ENCODE measurements around the gene FGFRL1.
"Not testable (repeated sequence)": the region's sequence is repeated elsewhere in the genome, so short reads cannot be mapped to it uniquely, and the experiment has no call there.

The FGFRL1 gene

DNA sequence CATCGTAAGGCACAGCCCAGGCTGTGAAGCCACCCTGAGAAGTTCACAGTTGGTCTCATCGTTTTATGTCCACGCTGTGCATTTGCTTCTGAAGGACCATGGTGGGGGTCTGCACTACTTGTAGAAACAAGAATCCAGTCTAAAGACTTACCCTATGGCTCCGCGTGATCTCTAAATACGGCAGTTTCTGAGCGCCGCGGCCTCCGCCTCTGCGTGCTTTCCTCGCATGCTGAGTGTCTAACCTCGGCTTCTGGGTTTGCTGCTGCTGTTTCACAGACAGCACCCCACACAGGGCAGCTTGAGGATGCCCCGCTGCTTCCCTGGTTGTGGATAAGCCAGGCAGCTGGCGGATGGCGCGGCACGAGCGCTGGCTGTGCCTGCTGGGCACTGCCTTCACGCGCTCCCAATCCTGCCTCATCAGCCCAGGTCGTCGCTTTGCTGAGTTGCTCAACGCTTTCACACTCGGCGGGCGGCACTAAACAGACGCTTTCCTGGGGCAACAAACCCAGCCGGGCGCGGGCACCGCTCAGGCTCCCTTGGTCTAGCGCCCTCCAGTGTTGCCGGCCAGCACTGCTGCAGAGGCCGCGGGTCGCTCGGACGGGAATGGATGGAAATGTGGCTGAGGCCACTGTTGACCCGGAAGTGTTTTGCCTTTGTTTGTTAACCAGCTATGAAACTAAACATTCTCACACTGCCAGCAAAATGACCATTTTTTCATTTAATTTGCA is 39.2 kb downstream of the FGFRL1 start:
- no peak for DNase-seq (ENCODE audit: low spot score)

DNA sequence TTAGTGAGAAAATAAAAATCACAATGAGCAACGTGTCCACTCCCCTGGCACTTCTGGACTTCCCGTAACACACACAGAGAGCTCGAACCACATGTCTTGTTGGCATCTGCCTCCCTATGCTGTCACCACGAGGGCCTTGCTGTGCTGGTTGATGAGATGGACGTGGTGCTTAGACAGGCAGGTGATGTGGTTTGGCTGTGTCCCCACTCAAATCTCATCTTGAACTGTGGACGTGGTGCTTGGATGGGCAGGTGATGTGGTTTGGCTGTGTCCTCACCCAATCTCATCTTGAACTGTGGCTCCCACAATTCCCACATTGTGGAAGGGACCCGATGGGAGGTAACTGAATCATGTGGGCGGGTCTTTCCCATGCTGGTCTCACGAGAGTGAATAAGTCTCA is 40.0 kb downstream of the FGFRL1 start:
- no peak for DNase-seq (ENCODE audit: low spot score)

DNA sequence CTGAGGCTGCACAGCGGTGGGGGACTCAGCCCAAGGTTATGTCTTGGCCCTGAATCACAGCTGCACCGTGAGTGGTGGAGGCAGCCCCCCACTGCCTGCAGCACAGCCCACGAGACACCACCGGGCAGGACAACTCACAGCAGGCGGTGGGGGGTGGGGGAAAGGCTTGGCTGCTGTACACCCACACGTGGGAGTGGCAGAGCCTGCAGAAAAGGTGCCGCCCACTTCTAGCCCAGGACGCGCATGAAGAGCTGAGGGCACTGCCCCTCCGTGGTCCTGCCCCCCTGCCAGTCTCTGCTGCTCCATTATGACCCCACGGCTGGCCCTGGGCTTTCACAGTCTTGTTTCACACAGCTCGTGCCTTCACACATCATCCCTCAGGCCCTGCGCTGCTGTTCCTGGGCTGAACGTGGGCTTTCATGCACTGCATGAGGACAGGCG is 40.8 kb downstream of the FGFRL1 start:
- DNase-seq (ENCODE audit: low spot score): no peak

DNA sequence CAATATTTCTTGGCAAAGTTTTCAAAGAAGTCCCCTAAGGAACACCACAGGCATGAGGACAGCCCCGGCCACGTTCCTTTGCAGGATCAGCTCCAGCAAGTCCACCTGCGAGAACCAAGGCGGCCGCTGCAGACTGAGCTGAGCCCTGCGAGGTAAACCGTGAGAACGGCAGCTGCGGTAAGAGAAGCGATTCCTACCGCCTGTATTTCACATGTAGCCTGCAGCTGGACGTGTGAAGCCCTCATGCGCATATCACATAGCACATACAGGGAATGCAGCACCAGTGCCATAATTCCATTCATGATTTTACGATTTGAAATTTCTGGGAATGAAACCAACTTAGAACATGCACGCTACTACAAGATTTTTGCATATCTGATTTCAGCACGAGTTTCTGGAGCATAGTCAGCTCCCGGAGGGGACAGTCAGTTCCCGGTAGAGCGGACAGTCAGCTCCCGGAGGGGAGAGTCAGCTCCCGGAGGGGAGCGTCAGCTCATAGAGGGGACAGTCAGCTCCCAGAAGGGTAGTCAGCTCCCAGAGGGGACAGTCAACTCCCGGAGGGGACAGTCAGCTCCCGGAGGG is 41.7 kb downstream of the FGFRL1 start:
- DNase-seq (ENCODE audit: low spot score): no peak

DNA sequence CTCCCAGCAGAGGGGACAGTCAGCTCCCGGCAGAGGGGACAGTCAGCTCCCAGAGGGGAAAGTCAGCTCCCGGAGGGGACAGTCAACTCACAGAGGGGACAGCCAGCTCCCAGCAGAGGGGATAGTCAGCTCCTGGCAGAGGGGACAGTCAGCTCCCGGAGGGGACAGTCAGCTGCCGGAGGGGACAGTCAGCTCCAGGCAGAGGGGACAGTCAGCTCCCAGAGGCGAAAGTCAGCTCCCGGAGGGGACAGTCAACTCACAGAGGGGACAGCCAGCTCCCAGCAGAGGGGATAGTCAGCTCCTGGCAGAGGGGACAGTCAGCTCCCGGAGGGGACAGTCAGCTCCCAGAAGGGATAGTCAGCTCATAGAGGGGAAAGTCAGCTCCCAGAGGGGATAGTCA is 42.5 kb downstream of the FGFRL1 start:
- not testable (repeated sequence) for DNase-seq (ENCODE audit: low spot score)

DNA sequence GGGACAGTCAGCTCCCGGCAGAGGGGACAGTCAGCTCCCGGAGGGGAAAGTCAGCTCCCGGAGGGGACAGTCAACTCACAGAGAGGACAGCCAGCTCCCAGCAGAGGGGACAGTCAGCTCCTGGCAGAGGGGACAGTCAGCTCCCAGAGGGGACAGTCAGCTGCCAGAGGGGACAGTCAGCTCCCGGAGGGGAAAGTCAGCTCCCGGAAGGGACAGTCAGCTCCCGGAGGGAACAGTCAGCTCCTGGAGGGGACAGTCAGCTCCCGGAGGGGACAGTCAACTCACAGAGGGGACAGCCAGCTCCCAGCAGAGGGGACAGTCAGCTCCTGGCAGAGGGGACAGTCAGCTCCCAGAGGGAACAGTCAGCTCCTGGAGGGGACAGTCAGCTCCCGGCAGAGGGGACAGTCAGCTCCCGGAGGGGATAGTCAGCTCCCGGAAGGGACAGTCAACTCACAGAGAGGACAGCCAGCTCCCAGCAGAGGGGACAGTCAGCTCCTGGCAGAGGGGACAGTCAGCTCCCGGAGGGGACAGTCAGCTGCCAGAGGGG is 43.3 kb downstream of the FGFRL1 start:
- DNase-seq (ENCODE audit: low spot score): not testable (repeated sequence)

DNA sequence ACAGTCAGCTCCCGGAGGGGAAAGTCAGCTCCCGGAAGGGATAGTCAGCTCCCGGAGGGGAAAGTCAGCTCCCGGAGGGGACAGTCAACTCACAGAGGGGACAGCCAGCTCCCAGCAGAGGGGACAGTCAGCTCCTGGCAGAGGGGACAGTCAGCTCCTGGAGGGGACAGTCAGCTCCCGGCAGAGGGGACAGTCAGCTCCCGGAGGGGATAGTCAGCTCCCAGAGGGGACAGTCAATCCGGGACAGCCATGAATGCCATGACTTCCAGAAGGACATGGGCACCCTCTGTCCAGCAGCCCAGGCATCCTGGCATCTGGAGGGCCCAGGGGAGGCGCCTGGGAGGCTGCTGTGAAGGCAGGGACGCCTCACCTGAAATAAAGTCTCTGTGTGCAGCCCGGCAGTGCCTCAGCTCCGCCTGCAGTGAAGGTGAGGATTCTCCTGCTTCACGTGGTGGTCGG is 43.8 kb downstream of the FGFRL1 start:
- not testable (repeated sequence) for DNase-seq (ENCODE audit: low spot score)

DNA sequence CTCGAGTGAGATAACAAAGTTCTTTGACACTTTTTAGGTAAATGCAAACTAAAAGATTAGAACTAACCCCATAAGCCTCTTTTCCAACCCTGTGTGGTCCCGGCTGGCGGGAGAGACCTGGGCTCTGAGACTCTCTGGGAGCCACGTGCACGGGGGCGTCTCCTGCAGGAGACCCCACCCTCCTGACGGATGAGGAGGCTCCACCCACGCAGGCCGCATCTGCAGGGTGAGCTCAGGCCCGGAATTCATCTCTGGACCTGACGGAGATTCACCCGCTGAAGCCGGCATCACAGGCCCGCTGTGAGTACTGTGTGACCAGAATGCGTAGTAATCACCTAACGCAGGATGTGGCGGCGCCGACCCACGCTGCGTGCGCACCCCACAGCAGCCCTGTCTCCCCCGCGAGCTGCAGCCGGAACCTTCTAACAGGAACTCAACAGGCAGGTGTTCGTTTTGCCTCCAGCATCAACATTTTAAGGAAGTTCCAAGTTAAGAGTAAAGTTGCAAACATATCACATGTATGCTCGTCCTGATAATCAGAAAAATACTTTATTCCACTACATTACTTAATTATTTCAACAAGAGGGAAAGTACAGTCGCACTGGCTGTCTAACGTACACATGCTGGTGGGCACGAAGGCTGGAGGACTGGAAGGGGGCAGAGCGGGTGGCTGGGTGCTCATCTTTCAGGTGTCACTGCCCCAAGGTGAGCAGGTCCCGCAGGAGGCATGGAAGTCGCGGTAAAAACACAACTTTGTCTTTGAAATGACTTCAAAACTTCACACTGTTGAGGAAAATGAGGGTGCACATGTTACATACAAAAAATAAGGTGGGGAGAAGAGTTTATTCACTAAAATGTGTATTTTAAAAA is 44.5 kb downstream of the FGFRL1 start:
- DNase-seq (ENCODE audit: low spot score): no peak

DNA sequence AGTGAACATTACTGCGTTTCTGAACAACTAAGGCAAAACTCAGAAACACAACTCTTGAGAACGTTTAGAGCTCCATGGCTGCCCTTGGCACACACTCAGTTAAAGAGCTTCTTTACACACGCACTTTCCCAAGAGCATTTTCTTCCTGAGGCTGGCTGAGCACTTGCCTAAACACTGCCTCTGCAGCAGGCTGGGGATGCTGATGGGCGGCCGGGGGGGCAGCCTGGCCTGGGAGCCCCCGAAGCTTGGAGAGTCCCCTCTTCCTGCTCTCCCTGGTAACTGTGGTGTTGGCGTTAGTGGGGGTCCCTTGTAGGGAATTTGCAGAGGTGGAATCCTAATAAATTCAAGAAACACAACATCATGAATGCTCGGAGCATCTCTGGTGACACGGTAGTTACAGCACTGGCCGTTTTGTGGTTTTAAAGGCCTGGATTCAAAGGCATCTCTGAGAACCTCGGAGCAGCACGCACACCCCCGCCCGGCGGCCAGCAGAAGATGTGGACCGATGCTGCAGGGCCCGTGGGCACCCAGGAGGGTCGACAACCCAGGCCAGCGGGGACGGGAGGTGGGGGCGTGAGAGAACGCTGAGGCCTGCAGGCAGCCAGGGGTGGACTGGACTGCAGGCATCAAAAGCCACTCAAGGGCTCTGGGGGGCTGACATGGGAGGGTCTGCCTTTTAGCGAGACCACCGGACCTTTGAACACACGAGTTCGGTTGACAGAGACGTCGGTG is 45.4 kb downstream of the FGFRL1 start:
- DNase-seq (ENCODE audit: low spot score): no peak

DNA sequence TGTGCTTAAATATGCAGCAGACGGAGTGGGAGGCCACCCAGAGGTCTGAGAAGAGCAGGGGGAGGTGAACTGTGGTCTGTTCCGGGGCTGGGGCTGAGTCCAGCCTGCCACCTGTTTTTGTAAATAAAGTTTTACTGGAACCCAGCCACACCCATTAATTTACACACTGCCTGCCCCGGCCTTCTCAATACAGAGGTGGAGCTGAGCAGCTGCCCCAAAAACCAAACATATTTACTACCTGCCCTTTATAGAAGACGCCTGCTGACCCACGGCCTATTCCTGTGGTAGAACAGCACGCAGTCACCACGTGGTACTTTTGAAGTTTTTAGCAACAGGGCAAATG is 45.9 kb downstream of the FGFRL1 start:
- no peak for DNase-seq (ENCODE audit: low spot score)

DNA sequence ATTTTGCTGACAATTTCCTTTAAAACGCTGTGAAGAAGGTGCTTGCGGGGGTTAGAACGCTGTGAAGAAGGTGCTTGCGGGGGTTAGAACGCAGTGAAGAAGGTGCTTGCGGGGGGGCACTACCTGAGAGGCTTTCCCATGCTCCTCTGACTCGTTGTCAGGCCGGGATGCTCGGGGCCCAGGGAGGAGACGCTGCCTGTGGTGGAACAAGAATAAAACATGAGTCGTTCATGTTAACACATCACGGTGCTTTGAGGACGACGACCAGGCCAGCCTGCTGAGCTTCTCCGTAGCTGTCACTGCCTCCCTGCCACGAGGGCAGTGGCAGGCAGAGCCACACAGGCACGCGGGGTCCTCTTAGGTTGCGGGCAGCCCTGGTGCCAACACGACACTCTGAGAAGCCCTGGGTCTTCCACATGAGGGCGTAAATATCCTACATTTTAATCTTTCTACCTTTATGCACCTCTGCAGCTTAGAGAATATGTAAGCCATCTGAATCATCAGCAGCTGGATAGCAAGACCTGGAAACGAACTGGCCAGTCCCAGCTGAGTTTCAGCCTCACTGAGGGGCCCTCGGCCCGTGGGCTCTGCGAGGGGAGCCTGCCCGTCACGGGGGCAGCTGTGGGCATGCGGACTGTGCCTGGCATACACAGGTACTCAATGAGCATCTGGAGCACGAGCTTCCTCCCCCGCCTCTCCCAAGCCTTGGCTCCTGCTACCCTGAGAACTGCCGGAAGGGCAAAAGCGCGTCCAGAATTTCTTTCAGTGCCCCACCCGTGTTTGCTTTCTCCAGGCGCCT is 47.0 kb downstream of the FGFRL1 start:
- no peak for DNase-seq (ENCODE audit: low spot score)

DNA sequence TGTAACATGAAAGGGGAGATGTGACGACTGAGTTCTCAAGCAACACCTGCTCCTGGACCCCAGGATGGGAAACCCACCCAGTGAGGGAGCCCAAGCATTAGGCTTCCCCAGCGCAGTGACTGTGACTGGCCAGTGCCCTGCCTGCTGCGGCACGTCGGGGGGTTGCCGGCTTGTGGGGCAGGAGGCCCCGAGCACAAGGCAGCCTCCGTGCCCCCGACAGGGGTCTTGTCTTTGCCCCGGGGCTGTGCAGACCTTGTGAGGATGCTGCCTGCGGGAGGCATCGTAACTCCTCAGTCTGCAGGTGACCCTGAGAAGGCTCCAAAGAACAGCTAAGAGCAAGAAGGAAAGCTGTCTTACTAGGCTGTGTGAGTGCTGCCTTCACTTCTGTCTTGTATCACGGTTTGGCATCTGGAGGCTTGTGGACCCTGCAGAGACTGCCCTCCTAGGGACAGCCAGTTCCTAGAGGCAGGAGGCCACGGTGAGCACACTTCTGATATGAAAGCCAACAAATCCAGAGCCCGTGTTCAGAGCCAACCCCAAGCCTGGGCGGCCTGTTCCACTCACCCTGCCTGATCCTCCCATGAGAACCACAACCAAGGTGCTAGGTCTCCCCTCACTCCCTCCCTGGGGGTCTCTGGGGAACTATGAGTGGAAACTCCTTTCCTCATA is 47.7 kb downstream of the FGFRL1 start:
- DNase-seq (ENCODE audit: low spot score): no peak

DNA sequence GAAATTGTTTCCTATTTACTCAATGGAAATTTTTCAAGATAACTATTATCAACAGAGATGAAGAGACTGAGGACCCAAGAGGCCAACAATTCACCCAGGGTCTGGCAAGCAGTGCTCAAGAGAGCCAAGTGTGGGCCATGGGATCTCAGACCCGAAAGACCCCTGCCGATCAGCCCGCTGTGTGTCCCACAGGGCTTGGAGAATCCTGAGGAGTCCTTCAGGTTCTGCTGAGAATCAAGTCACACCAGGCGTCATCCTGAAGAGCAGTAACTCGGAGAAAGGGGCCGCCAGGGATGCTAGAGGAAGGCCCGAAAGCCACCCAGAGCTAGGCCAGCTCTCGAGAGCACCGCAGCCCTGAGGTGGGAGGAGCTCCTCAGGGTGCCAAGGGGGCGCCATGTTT is 48.7 kb downstream of the FGFRL1 start:
- DNase-seq (ENCODE audit: low spot score): no peak

DNA sequence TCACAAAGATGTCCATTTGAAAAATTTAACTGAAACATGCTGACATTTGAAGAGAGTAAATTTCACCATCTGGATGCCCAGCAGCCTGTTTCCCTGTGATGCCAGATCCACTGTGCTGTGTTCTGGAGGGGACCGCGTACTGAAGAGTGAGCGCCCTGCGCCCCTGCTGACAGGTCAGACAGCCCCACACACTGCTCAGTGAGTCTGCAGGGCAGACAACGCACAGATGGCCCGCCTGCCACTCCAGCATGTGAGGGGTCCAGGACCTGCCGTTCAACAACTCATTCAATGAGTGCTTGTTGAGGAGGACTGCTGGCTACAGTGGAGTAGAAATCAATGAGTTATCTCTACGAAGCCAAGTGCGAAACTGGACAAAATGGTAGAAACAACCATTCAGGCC is 49.2 kb downstream of the FGFRL1 start:
- DNase-seq (ENCODE audit: low spot score): no peak

DNA sequence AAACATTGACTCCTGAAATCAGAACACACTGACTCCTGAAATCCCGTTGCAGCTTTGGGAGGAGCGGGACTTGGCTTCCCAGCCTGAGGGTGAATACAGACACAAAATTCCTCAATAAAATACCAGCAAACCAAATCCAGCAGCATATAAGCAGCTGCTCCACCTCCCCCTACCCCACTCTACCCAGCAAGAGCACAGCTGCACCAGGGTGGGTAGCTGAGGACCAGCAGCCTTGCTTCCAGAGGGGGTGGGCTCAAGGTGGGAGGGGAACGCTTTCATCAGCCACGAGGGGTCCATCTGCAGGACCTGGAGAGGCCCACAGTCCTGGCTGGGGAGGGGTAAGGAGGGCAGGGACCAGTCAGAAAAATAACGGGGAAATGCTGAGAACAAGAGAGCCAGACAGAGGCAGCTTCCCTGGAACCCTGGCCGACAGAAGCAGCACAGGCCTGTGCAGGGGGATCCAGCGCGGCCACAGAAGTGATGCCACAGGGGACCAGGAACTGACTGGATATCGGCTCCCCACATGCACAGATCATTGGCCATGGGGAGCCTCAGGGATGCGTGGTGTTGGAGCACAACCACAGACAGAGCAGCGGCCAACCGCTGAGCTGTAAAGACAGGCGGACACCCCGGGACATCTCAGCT is 49.8 kb downstream of the FGFRL1 start:
- no peak for DNase-seq (ENCODE audit: low spot score)

DNA sequence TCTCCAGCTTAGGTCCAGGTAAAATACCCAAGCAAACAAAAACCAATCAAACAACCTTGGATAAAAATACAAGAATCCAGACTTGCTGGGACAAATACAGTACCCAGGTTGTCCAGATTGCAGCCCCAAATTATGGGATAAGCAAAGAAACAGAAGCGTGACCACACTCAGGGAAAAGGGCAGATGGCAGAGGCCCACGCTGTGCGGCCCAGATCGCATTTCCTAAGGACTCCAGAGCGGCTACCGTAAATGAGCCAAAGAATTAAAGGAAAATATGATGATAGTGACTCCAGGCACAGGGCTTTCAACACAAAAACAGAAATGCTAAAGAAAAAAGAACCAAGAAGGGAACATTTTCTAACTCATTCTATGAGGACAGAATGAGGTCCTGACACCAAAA is 50.3 kb downstream of the FGFRL1 start:
- no peak for DNase-seq (ENCODE audit: low spot score)

DNA sequence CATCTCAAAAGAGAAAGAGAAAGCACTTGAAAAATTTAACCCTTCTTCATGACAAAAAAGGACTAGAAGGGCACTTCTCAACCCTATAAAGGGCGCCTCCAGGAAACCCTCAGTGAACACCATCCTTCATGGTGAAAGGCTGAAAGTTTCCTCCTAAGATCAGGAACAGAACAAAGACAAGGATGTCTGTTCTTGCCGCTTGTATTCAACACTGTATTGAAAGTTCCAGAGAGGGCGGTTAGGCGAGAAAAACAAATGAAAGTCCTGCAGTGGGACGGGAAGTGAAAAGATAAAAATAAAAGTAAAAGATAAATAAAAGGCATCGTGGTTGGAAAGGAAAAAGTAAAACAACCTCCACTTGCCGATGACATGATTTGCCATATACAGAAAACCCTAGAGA is 51.0 kb downstream of the FGFRL1 start:
- no peak for DNase-seq (ENCODE audit: low spot score)

DNA sequence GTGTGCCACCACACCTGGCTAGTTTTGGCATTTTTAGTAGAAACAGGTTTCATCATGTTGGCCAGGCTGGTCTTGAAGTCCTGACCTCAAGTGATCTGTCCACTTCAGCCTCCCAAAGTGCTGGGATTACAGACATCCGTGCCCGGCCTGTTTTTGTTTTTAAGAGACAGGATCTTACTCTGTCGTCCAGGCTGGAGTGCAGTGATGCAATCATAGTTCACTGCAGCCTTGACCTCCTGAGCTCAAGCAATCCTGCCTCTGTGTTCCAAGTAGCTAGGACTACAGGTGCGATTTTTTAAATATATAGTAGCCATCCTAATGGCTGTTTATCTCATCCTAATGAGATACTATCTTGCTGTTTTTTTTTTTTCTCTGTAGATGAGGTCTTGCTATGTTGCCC is 54.3 kb downstream of the FGFRL1 start:
- DNase-seq (ENCODE audit: low spot score): no peak

DNA sequence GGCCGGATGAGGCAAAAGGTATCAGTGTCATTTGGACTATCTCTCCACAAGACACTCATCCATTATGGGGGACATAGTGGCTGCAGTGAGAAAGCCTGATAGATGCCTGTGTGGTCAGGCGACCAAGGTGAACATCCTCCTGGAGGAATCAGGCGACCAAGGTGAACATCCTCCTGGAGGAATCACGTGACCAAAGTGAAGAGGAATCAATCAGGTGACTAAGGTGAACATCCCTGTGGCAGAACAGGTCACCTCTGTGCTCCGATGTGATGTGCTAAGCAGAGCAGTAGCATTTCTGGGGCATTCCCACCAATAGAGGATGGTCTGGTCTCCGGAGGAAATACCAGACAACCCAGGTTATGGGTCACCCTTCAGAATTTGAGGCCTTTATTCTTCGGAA is 58.0 kb downstream of the FGFRL1 start:
- no peak for DNase-seq (ENCODE audit: low spot score)
